NCI-H345 (cell line): Measurements from ENCODE around the gene CKAP2L.

Experiments
- DNase-seq: peaks from one replicate; lab custom pipeline; 2025; lab: John Stamatoyannopoulos, UW

The CKAP2L gene

GRCh38 chr2:112760149-112760548 lies 4.3 kb downstream of the CKAP2L start:
- no peak for DNase-seq

GRCh38 chr2:112758711-112759110 lies 5.7 kb downstream of the CKAP2L start:
- no peak for DNase-seq

GRCh38 chr2:112757265-112757664 lies 7.1 kb downstream of the CKAP2L start:
- no peak for DNase-seq

- DNase-seq, result no peak
Observed at GRCh38 chr2:112756207-112756606, 8.2 kb downstream of the CKAP2L start.

GRCh38 chr2:112755444-112755843 lies 9.0 kb downstream of the CKAP2L start:
- DNase-seq, result no peak

GRCh38 chr2:112754564-112754963 lies 9.8 kb downstream of the CKAP2L start:
- no peak for DNase-seq

GRCh38 chr2:112752667-112753066 lies 11.7 kb downstream of the CKAP2L start:
- no peak for DNase-seq

GRCh38 chr2:112751451-112752197 lies 12.8 kb downstream of the CKAP2L start:
- no peak for DNase-seq

- no peak for DNase-seq
Observed at GRCh38 chr2:112750560-112750843, 13.9 kb downstream of the CKAP2L start.

- peak; percentile 62 for DNase-seq
Observed at GRCh38 chr2:112749755-112750559, 14.5 kb downstream of the CKAP2L start.

- DNase-seq, result no peak
Observed at GRCh38 chr2:112740527-112740926, 23.9 kb downstream of the CKAP2L start.

- no peak for DNase-seq
Observed at GRCh38 chr2:112737542-112738232, 26.7 kb downstream of the CKAP2L start.

GRCh38 chr2:112733871-112734270 lies 30.5 kb downstream of the CKAP2L start:
- DNase-seq, result no peak

GRCh38 chr2:112733456-112733855 lies 31.0 kb downstream of the CKAP2L start:
- DNase-seq, result no peak

GRCh38 chr2:112731479-112731878 lies 32.9 kb downstream of the CKAP2L start:
- DNase-seq, result no peak

- no peak for DNase-seq
Observed at GRCh38 chr2:112730791-112731190, 33.6 kb downstream of the CKAP2L start.

GRCh38 chr2:112730216-112730615 lies 34.2 kb downstream of the CKAP2L start:
- DNase-seq, result no peak

- DNase-seq, result peak; percentile 18
Observed at GRCh38 chr2:112728378-112729175, 35.8 kb downstream of the CKAP2L start.

GRCh38 chr2:112728029-112728362 lies 36.4 kb downstream of the CKAP2L start:
- no peak for DNase-seq

GRCh38 chr2:112727276-112728028 lies 37.0 kb downstream of the CKAP2L start:
- DNase-seq, result no peak

- DNase-seq, result peak; percentile 89
Observed at GRCh38 chr2:112726487-112727190, 37.8 kb downstream of the CKAP2L start.
